OCI-LY7 (cell line): ENCODE data around the gene EVC. TPM values are rescaled to one million over a fixed set of nuclear protein-coding genes. Genes with fewer than 3 reads are reported as not detected.

Experiments used
- BruUV-seq: library from RNA; stranded (reverse); fragments of 400-500 nt; replicated peaks from 2 replicates; lab custom pipeline; 2021; lab: Mats Ljungman, UMichigan
- CTCF ChIA-PET: fragments of 300-600 bp; sonication (Branson Sonifier 250); formaldehyde crosslinking; loops from one replicate; lab custom pipeline; 2022; ENCODE audit warnings: antibody characterized with exemption; ENCODE audit not compliant: unreplicated experiment; lab: Charles Lee
- POLR2A ChIA-PET: fragments of 300-600 bp; sonication (Branson Sonifier 250); formaldehyde crosslinking; loops from one replicate; lab custom pipeline; 2022; ENCODE audit warnings: antibody characterized with exemption; lab: Charles Lee
- DNase-seq: peaks from one replicate; pipeline ENCODE4 v3.0.0-alpha.2; 2015; ENCODE audit warnings: low spot score
- H2AFZ ChIP-seq: fragments of 200-600 bp; sonication (generic), shearing (Covaris generic); 2 replicates; pipeline ENCODE4 v1.6.1; 2014; ENCODE audit warnings: mild to moderate bottlenecking, antibody characterized with exemption, low read length, moderate library complexity
- H3K27ac ChIP-seq: fragments of 200-600 bp; sonication (generic); 2 replicates; pipeline ENCODE4 v1.5.1; 2014; ENCODE audit warnings: mixed run types, low read depth, mild to moderate bottlenecking, moderate library complexity, low read length, inconsistent platforms; ENCODE audit not compliant: poor library complexity, severe bottlenecking
- H3K36me3 ChIP-seq: fragments of 200-600 bp; sonication (generic); 2 replicates; pipeline ENCODE4 v1.6.1; 2014; ENCODE audit warnings: mild to moderate bottlenecking, antibody characterized with exemption, low read length, moderate library complexity, mixed read lengths; ENCODE audit not compliant: insufficient read depth
- H3K4me1 ChIP-seq: fragments of 200-600 bp; sonication (generic); 2 replicates; pipeline ENCODE4 v1.5.1; 2014; ENCODE audit warnings: mild to moderate bottlenecking, low read length; ENCODE audit not compliant: insufficient read depth, poor library complexity, severe bottlenecking
- H3K4me2 ChIP-seq: fragments of 200-600 bp; sonication (generic); 2 replicates; pipeline ENCODE4 v1.6.1; 2014; ENCODE audit warnings: mild to moderate bottlenecking, low read length
- H3K4me3 ChIP-seq: fragments of 200-600 bp; sonication (generic); 2 replicates; pipeline ENCODE4 v1.5.1; 2014; ENCODE audit warnings: mild to moderate bottlenecking, low read depth, low read length; ENCODE audit not compliant: poor library complexity, severe bottlenecking
- H3K79me2 ChIP-seq: fragments of 200-600 bp; sonication (generic); 2 replicates; pipeline ENCODE4 v1.6.1; 2016; ENCODE audit warnings: low read depth, mild to moderate bottlenecking, low read length, moderate library complexity, mixed read lengths; ENCODE audit not compliant: insufficient read depth
- H3K9me2 ChIP-seq: fragments of 200-600 bp; sonication (generic); 2 replicates; pipeline ENCODE4 v1.6.1; 2016; ENCODE audit warnings: mild to moderate bottlenecking, low read length, mixed read lengths; ENCODE audit not compliant: insufficient read depth
- H3K9me3 ChIP-seq: fragments of 200-600 bp; sonication (generic); 2 replicates; pipeline ENCODE4 v1.6.1; 2014; ENCODE audit warnings: mild to moderate bottlenecking, mixed run types, low read length, mixed read lengths
- H4K20me1 ChIP-seq: fragments of 200-600 bp; sonication (generic); 2 replicates; pipeline ENCODE4 v1.6.1; 2014; ENCODE audit warnings: mild to moderate bottlenecking, antibody characterized with exemption, low read length, moderate library complexity, mixed read lengths; ENCODE audit not compliant: insufficient read depth
- EZH2phosphoT487 ChIP-seq: fragments of 200-600 bp; sonication (generic); IDR thresholded peaks from 2 replicates; pipeline ENCODE4 v1.6.1; 2018; ENCODE audit warnings: low read depth, borderline replicate concordance, mild to moderate bottlenecking, mixed run types, antibody characterized with exemption, low read length, moderate library complexity, mixed read lengths
- intact Hi-C: fragments of 100-400 bp; cut with micrococcal nuclease; formaldehyde crosslinking; loops from one replicate; pipeline ENCODE4 v1.10.0; 2022; ENCODE audit not compliant: unreplicated experiment
- total RNA-seq, 2 experiments: library from RNA; depleted of rRNA in 1 of 2; stranded (reverse); fragments of >200 nt in 1 of 2; shearing (Covaris generic) in 1 of 2; gene quantifications; 2 replicates each; pipeline ENCODE4 v1.2.3, GENCODE V29; 2014 to 2022
- TF ChIP-seq, protein P1 (sequence below): fragments of 200-600 bp; sonication (generic); conservative IDR thresholded peaks from 2 replicates; pipeline ENCODE4 v1.5.1; 2014; ENCODE audit warnings: mild to moderate bottlenecking, antibody characterized with exemption, low read length, moderate library complexity, mixed read lengths

EVC gene
- total RNA-seq, 2 experiments from 2014 or later = not detected

DNA sequence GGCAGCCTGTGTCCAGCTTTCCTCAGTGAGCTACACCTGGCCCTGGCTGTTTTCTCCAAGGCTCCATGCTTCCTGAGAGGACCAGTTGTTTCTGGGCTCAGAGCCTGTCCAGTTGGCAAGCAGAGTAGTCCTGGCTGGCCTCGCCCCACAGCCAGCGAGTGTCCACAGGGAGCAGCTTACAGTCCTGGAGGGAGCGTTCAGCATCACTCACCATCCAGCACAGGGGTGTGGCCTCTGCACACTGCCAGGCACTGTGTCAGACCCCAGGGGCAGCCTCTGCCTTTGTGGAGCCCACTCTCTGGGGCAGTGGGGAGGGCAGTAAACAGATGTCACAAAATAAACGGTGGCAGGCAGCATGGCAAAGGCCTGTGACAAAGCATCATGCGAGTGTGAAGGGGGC lies 23.9 kb downstream of the EVC start:
- ChIA-PET CTCF (no interaction called here), POLR2A (no interaction called here)
- Histone ChIP-seq H3K9me2 (no peaks in the 10 kb centered on the region), H3K27ac (no peak overlapping the region), H3K4me1 (no peaks in the 10 kb centered on the region), H4K20me1 (no peaks in the 10 kb centered on the region), H3K36me3 (no peaks in the 10 kb centered on the region), H2AFZ (no peak overlapping the region), H3K4me2 (no peak overlapping the region), H3K79me2 (no peaks in the 10 kb centered on the region), H3K4me3 (no peak overlapping the region), H3K9me3 (no peaks in the 10 kb centered on the region)
- no peak for TF ChIP-seq EZH2phosphoT487
- TF ChIP-seq, protein P1, sequence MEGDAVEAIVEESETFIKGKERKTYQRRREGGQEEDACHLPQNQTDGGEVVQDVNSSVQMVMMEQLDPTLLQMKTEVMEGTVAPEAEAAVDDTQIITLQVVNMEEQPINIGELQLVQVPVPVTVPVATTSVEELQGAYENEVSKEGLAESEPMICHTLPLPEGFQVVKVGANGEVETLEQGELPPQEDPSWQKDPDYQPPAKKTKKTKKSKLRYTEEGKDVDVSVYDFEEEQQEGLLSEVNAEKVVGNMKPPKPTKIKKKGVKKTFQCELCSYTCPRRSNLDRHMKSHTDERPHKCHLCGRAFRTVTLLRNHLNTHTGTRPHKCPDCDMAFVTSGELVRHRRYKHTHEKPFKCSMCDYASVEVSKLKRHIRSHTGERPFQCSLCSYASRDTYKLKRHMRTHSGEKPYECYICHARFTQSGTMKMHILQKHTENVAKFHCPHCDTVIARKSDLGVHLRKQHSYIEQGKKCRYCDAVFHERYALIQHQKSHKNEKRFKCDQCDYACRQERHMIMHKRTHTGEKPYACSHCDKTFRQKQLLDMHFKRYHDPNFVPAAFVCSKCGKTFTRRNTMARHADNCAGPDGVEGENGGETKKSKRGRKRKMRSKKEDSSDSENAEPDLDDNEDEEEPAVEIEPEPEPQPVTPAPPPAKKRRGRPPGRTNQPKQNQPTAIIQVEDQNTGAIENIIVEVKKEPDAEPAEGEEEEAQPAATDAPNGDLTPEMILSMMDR = no peak
- intact Hi-C loops = no loop called here
- no TSS peak for BruUV-seq
- no peak for DNase-seq

DNA sequence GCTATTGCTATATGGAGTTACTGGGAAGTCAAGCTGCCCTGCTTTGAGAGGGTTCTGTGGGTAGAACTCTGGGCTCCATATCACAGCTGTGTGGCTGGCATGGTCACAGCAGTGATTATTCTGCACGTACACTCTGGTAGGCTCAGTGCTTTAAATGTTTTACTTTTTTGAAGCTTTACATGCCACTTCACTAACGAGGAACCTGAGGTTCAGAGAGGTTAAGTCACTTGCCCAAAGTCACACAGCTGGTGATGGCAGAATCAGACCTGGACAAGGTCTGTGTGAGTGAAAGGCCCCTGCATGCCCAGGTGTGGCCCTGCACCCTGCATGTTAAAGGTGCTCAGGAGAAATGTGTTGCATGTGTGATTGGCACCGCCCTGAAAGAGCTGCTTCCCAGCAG lies 24.5 kb downstream of the EVC start:
- DNase-seq = no peak
- CTCF ChIA-PET = no interaction called here
- no peaks in the 10 kb centered on the region for H4K20me1 ChIP-seq
- H3K4me1 ChIP-seq = no peaks in the 10 kb centered on the region
- H3K4me2 ChIP-seq = no peak overlapping the region
- no peak overlapping the region for H3K4me3 ChIP-seq
- H3K9me2 ChIP-seq = no peaks in the 10 kb centered on the region
- no peak overlapping the region for H3K27ac ChIP-seq
- TF ChIP-seq, protein P1 = no peak
- TF ChIP-seq EZH2phosphoT487 = no peak
- POLR2A ChIA-PET = interaction anchor here (0.6 kb wide), 1 partner anchor 150 kb away, joined by 3 read pairs; no protein-coding TSS in a partner anchor
- H3K36me3 ChIP-seq = no peaks in the 10 kb centered on the region
- no peak overlapping the region for H2AFZ ChIP-seq
- no TSS peak for BruUV-seq
- no peaks in the 10 kb centered on the region for H3K79me2 ChIP-seq
- H3K9me3 ChIP-seq = no peaks in the 10 kb centered on the region
- intact Hi-C loops = no loop called here

DNA sequence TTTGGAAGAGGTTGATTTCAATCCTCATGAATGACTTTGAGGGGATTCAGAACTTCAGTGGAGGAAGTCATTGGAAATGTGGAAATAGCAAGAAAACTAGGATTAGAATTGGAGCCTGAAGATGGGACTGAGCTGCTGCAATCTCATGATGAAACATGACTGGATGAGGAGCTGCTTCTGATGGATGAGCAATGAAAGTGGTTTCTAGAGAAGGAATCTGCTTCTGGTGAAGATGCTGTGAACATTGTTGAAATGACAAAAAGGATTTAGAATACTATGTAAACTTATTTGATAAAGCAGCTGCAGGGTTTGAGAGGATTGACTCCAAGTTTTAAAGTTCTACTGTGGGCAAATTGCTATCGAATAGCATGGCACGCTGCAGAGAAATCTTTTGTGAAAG lies 27.1 kb downstream of the EVC start:
- Histone ChIP-seq H3K79me2 (no peaks in the 10 kb centered on the region), H3K4me3 (no peak overlapping the region), H3K27ac (no peak overlapping the region), H3K9me2 (no peaks in the 10 kb centered on the region), H3K36me3 (no peaks in the 10 kb centered on the region), H2AFZ (no peak overlapping the region), H4K20me1 (no peaks in the 10 kb centered on the region), H3K4me2 (no peak overlapping the region), H3K9me3 (no peaks in the 10 kb centered on the region), H3K4me1 (no peaks in the 10 kb centered on the region)
- TF ChIP-seq, protein P1 = no peak
- no peak for TF ChIP-seq EZH2phosphoT487
- no peak for DNase-seq
- POLR2A ChIA-PET = no interaction called here
- CTCF ChIA-PET = no interaction called here
- BruUV-seq = no TSS peak
- intact Hi-C loops = no loop called here
